Suppressor macrophage (primary cell): ENCODE data around the gene ARHGEF4.
A peak's percentile ranks its signal among the peaks of the same experiment; 100 is the strongest.
"Not testable (repeated sequence)": the region's sequence is repeated elsewhere in the genome, so short reads cannot be mapped to it uniquely, and the experiment has no call there.

Experiments
- DNase-seq, 4 experiments: peaks; one replicate each; pipeline ENCODE4 v3.0.0-alpha.2; 2020 to 2022

Gene ARHGEF4

DNA sequence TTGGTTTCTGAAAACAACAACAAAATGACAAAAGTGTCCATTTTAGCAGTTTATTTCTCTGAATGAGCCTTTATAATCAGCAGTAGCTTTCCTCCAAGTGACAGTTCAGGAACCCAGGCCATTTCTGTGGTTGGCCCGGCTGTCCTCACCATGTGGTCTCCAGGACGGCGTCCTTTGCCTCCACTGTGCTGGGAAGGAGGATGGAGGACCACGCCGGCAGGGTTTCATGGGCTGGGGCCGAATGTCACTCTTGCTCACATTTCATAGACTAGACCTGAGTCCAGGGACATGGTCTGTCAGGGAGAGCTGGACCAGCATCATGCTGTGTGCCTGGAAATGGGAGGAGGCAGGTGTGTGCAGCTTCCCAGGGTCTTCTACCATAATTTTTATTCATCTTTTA lies 50.9 kb downstream of the ARHGEF4 start:
- DNase-seq: no peak

DNA sequence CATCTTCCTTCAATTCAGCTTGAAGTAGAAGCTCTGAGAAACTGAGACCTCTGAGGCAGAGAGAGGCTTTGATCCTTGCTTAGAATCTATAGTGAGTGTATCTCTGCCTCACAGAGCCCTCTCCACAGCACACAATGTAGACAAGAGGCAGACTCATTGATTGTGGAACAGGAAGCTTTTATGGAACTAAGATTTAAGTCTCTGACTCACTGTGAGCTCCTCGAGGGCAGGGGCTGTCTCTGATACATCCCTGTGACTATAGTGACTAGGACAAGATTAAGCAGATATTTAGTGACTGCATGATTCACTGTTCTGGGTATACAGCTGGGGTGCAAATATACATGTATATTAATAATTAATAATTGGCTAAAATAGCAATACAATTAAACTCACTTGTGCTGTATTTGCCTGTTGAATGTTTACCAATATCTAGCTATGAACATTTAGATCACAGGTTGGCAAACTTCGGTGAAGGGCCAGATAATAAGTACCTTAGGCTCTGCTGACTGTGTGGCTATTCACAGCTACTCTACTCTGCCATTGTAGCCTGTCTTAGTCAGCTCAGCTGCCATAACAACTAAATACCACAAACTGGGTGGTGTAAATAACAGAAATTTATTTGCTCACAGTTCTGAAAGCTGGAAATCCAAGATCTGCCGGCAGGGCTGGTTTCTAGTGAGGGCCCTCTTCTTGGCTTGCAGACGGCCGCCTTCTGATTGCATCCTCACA lies 54.4 kb downstream of the ARHGEF4 start:
- DNase-seq: no peak

DNA sequence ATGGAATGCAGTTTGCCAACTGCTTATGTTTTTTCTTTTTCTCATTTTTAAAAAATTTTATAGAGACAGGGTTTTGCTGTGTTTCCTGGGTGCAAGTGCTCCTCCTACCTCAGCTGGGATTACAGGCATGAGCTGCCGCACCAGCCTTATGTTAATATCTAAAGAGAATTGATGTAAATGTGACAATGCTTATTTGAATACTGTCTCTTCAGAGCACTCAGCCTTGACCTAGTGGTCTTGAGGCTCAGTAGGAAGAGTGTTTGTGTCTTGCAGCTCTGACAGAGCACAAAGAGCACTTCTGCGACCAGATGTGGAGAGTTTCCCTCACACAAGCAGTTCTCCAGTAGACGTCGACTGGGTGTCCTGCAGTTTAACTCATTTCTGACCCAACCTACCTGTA lies 55.3 kb downstream of the ARHGEF4 start:
- DNase-seq: no peak

DNA sequence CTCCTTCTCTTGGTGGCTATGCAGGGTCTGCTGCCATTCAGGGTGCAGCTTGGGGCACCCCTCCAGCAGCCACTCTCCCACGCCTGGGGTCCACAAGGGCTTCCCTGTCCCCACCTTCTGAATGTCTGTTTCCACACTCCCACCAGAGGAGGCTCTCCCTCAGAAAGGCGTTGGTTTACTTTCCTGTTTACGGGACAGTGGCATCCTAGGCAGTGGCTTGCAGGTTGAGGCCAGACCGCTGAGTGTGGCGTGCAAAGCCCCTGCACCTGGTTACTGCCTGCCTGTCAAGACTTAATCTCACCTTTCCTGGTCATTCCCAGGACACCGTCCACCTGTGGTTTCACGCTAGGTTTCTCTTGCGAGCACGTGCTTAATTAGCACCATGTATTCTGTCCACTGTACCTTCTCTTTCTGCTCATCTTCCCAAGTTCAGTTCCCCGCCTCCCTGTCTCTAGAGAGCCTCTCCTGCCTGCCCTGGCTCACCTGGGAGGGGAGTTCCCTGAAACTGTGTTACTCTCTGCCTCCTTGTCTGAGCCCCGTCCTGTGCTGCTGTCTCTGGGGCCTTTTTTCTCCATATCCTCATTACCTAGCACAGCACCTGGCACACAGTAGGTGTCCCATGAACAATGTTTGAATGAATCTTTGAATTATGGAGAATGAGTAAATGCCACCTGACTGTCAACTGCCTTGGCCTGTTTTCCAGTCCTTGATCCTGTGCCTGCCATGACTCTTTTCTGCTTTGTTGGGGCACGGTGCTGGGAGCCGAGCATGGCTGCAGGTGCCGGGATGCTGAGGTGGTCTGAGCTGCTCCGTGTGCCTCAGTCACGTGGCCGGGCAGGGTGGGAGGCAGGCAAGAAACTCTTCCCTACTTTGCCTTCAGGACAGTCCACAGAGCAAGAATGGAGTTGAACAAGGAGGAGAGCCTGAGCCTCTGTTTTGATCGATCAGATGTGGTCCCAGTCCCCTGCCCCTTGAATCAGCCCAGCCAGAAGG lies 56.4 kb downstream of the ARHGEF4 start:
- no peak for DNase-seq

DNA sequence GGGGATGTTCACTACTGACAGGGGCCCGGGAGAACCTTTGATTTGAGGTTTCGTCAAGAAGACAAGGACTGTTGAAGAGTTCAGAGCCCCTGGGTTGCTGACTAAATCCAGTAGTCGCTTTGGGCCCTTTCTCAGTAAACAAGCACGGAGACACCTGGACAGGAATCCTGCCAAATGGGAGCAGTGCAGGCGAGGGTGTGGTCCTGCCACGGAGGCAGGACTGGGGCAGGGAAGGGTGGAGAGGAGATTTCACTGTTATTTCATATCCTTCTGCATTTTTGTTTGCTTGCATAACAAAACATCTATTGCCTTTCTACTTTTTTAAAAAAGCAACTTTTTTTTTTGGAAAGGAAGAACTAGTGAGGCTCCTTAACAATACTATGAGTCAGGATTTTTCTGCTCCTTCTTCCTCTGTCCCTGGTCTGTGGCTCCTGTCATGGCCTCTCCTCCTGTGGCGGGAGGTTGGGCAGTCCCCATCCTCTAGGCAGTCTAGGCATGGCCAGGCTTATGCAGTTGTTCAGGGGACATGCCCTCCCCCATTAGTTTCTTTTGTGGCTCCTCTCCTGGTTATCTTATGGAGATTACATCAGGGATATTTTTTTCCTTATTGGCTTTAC lies 57.7 kb downstream of the ARHGEF4 start:
- peak in 1 of 4 experiments; percentile 5 for DNase-seq

DNA sequence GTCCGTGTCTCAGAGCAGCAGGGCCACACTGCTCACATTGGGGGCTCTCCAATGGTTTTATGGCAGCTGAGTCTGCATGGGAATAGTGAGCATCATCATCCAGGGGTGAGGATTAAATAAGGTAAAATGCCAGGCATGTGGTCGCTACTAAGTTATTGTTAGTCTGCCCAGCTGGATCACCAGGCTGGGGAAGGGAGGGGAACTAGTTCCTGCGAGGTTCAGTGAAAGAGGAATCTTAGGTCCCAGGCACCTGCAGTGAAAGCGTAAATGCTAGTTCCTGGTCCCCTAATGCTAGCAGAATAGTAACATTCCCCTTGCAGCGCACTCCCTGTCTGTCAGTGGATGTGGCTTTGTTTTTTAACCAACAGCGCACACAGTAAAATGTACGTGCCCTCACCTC lies 60.1 kb downstream of the ARHGEF4 start:
- DNase-seq: no peak

DNA sequence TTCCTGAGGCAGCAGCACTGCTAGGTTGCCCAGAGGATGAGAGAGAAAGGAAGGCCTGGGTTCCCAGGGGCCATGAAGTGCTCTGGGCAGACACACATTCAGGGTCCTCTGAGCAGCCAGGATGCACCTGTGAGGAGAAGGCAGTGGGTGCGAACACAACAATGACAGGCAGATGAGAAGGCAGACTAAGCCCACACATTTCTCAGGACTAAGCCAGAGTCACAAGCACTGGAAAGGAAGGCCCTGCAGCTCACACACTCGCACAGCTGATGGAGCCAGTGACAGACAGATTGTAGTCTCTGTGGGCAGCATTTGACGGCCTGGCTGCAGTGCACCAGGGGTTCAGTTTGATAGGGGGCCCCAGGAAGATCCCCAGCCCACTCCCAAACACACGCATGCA lies 61.8 kb downstream of the ARHGEF4 start:
- DNase-seq: no peak

DNA sequence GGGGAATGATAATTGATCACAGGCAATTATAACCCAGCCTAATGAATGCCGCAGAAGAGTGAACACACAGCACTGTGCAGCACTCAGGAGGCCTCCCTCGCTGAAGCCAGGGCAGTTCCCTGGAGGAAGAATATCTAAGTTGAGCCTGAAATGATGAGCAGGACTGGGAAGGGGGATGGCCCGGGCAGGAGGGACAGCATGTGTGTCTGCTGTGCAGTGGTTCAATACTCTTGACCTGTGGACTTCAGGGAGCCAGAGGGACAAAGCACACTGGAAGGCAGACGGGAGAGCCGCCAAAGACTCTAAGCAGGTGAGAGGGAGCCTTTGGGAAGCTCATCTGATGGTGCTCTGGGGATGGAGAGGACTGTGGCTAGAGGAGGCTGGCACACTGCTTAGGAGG lies 62.6 kb downstream of the ARHGEF4 start:
- DNase-seq: no peak

DNA sequence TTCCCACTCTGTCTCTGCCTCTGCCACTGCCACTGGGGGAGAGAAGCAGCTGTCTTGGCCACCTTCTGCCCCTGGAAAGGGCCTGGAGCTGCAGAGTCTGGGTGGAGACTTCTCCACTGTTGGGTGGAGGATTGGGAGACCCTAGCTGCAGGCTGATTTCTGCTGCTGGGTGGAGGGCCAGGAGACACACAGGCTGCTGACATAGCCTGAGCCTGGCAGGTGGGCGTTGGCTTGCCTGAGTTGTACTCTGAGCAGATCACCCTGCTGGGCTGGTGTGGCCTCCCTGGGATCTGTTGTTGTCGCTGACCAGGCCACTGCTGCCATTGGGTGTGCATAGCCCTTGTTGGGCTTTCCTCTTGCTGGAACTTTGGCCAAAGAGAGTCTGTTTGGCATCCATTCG lies 64.3 kb downstream of the ARHGEF4 start:
- DNase-seq: no peak

DNA sequence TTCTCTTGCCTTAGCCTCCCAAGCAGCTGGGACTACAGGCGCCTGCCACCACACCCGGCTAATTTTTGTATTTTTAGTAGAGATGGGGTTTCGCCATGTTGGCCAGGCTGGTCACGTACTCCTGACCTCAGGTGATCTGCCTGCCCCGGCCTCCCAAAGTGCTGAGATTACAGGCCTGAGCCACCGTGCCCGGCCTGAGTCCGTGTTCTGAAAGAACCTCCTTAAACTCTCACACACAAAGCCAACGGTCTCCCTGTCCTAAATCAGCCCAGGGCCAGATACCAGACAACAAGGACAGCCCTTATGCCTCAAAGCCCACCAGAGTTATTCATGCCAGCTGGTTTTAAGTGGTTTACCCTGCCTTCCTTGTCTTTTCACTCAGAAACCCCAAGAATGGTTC lies 64.9 kb downstream of the ARHGEF4 start:
- not testable (repeated sequence) for DNase-seq

DNA sequence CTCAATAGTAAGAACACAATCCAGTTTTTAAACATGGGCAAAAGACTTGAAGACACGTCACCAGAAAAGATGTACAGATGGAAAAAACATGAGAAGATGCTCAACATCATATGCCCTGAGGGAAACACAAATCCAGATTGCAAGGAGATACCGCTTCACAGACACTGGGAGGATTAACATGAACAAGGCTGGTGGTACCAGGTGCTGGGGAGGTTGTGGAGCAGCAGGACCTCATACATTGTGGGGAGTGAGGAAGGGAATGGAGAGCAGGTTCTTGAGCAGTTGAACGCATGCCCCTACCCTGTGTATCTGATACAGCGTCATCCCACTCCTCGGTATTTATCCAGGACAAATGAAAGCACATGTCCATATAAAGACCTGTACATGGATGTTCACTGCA lies 72.1 kb downstream of the ARHGEF4 start:
- no peak for DNase-seq

DNA sequence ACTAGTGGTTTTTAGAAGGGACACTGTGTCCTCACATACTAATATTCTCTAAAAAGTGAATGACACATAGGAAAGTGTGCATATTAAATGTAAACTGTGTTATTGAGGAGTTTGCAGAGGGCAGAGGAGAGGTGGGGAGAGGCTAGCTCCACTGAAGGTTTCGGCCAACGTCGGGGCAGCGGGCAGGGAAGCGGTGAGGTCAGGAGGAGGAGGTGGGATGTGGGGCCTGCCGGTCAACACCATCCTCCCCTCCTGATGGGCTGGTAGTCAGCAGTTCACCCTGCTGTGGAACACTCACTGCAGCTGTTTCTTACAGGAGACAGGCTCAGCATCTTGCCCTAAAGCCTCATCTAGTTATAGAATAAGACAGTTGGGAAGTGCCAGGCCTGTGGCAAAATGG lies 74.2 kb downstream of the ARHGEF4 start:
- DNase-seq: no peak

DNA sequence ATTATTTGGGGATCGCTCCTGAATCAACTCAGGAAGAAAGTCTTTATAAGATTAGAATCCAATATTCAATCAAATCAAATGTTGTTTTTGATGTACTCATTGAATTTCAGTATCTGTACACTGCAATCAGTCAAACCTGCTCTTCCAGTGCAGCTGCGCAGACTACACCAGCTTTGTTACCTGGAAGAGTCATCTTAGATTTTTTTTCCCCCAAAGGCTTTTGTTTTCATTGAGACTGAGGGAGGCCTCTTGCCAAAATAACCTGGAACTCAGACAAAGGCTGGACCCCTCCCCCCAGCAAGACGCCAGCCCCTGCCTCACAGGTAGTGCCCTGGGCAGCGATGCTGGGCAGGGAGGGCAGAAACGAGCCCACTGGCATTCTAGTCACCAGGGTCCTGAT lies 74.8 kb downstream of the ARHGEF4 start:
- DNase-seq: no peak

DNA sequence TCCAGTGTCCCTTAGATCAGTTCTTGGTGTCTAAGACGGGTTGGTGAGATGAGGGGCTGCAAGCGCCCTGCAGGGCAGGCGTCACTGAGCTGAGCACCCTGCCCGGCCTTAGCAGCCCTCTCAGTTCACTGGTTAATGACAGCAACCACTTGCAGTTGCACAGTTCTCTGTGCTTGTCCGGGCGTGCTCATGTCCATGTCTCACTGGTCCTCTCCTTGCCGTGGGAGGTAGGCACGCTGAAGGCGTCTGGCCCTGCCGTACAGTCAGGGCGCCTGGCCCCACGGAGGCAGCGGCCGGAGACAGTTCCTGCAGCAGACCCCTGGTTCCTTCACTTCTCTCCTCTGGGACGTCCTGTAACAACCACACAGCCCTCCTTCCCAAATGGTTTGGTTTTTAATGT lies 75.3 kb downstream of the ARHGEF4 start:
- no peak for DNase-seq

DNA sequence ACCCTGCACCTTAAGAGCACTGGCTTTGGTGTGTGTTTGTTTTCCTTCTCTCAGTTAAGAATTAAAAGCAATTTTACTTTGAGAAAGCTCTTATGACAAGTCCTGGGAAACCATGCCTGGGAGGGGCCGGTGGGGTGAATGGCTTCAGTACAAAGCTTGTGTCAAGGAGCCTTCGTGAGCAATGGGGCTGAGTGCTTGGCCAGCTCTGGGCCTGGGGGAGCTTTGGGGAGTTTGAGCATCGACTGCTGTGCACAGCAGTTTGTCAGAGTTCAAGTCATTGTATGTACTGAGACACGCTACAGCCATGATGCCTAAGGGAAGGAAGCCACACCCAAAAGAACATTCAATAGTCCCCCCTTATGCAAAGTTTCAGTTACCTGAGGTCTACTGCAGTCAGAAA lies 75.8 kb downstream of the ARHGEF4 start:
- DNase-seq: no peak

DNA sequence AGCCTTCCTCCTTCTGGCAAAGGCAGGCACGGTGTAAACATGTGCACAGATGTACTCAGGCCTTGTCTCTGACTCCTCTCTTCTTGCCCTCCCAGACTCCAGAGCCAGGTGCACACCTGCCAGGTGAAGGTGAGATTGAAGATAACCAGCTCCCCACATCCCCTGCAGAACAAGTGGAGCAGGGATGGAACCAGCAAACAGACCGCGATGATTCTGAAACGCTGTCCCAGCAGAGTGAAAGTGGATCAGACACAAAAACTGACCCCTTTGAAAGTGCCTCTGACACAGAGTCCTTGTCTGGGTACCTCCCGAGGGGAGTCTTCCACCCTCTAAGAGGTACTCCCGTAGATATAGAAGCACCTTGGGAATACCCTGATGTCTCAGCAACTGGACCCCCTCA lies 77.2 kb downstream of the ARHGEF4 start:
- no peak for DNase-seq

DNA sequence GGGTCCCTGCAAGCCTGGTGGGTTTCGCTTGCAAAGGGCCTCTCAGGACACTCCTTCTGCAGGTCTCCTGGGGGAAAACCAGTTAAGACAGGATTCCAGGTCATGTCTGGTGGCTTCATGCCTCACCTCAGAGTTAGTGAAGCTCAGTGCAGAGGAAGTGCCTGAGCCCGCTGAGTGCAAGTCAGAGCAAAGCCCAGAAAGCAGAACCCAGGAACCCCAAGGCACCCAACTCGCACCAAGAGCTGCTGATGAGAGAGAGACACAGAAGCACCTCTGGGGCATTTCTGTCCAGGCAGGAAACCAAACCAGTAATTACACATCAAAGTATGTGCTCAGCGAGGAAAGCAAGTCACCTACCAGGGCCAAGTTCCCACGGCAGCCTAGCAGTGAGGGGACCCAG lies 78.4 kb downstream of the ARHGEF4 start:
- no peak for DNase-seq

DNA sequence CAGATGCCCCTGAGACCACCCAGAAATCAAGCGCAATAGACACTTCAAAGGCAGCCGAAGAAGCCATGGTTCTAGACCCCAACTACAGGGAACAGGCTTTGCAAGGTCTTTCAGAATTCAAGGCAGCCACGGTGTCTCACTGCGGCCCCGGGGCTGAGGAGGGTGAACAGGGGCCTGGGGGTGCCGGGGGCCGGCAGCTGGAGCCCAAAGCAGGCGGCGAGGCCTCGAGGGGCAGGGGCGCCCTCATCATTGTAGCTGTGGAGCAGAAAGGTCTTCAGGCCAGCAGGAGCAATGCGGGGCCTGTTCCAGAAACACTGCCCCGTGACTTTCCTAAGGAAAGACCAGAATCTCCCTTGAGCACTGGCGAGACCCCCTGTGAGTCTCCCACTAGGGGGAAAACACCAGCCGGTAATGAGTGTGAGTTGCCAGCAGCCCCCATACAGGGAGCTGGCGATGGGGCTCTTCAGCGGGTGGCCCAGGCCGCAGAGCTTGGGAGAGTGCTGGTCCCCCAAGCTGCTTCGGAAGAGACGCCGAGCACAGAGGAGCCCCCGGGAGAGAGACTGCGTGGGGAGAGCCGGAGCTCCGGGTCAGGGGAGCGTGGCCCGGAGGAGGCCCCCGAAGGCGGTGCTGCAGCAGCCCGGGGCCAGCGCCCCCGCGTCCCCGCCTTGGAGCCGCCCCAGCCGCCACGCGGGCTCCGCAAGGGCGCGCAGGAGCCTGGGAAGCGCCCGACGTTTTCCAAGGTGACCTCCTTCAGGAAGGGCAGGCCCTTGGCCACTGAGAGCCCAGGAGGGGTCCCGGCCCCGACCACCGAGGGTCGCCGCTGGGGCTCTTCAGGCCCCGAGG lies 79.1 kb downstream of the ARHGEF4 start:
- no peak for DNase-seq

DNA sequence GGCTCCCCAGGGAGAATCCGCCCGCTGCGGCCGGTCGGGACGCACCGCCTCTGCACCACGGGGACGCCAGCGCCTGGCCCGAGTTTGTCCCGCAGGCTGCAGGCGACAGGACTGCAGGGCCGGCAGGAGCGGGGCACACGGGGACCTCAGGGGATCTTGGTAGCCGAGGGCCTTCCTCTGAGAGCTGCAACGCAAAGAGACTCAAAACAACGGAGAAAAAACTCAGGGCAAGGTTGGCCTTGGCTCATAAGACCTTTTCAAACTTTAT lies 79.7 kb downstream of the ARHGEF4 start:
- no peak for DNase-seq

DNA sequence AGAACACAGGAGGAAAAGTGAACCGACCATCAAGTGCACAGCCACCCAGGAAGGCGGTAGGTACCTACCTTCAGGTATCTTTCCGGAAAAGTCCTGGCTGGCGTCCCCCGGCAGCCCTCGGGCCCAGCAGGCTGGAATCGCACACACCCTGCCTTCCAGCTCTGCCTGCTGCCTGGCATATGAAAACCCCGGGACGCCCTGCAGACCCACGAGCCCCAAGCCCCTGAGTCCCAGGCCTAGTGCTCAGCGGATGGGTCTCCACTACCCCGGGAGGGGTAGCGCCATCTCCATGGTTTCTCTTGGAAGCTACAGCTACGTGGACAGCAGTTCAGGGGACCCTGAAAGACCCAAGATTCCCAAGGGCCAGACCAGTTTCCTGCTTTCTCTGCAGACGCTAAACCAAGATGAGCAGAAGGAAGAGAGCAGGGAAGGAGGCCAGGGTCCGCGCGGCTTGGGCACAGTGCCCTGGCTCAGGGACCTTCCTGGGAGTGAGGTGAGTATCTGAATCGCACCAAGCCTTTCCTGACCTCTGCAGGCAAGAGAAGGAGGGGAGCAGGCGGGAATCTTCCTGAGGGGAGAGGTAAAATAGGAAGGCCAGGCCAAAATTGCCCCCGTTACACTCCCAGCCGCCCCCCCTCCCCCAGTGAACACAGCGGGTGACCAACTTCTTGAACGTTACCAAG lies 80.4 kb downstream of the ARHGEF4 start:
- no peak for DNase-seq

DNA sequence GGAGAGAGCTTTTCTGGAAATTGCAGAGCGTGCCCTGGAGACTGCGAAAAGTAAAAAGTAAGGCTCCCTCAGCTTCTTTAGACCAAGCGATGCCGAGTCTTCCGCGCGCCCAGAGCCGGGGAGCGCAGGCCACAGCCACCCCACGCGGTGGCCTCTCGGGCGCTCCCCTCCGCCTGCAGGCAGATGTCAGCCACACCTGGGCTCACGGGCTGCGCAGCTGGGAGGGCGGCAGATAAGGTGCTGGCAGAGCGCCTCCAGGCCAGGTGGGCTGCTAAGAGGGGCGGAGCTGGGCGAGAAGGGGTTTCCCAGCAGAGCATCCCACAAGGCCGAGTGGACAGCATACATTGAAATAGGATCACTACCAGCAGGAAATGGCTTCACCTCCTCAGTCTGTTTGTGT lies 81.7 kb downstream of the ARHGEF4 start:
- DNase-seq: no peak
